Measurements from ENCODE around the gene ABTB2. TPM values are rescaled to one million over a fixed set of nuclear protein-coding genes. Genes with fewer than 3 reads are reported as not detected.

ABTB2 gene
- total and polyA plus RNA-seq, 2 experiments from 2014 or later: 2.6 to 12.1 TPM

GRCh38 chr11:34259087-34259486, 98.7 kb downstream of the ABTB2 start:
- no peak overlapping the region for H3K4me3 Mint-ChIP-seq
- H3K4me1 Mint-ChIP-seq: peaks cover 27% of the 10 kb centered on the region
- no peak for TF ChIP-seq REST (IDR thresholded peaks at IDR 0.05; ENCODE audit: unreplicated experiment)
- no peak for TF ChIP-seq ETS1 (IDR thresholded peaks at IDR 0.05)
- TF ChIP-seq JUNB (IDR thresholded peaks at IDR 0.05; ENCODE audit: unreplicated experiment): no peak
- no peak for TF ChIP-seq CREB1 (CRISPR knock-in tag; IDR thresholded peaks at IDR 0.05; ENCODE audit: low read depth)
- no peak for TF ChIP-seq ZNF114 (CRISPR knock-in tag; IDR thresholded peaks at IDR 0.05)
- no peak for TF ChIP-seq NANOG (IDR thresholded peaks at IDR 0.05; ENCODE audit: borderline replicate concordance)
- no peak for TF ChIP-seq CTCF (conservative IDR thresholded peaks at IDR 0.05; ENCODE audit: low read depth in 2 of 2)
- TF ChIP-seq POLR2AphosphoS5 (IDR thresholded peaks at IDR 0.05; ENCODE audit: low read depth): no peak
- no peak for TF ChIP-seq EZH2phosphoT487 (IDR thresholded peaks at IDR 0.05; ENCODE audit: unreplicated experiment)
- no peak for TF ChIP-seq STAT1 (IDR thresholded peaks at IDR 0.05; ENCODE audit: unreplicated experiment)
- TF ChIP-seq EZH2 (IDR thresholded peaks at IDR 0.05; ENCODE audit: low read depth, unreplicated experiment): no peak
- no peak for TF ChIP-seq ZNF331 (CRISPR knock-in tag; IDR thresholded peaks at IDR 0.05; ENCODE audit: low read depth)
- TF ChIP-seq ZNF462 (CRISPR knock-in tag; IDR thresholded peaks at IDR 0.05): no peak
- Histone ChIP-seq H3K79me2 (replicated peaks; ENCODE audit: insufficient read depth) (peaks cover 6% of the 10 kb centered on the region; the same call in 1 of the 2 replicates), H3K4me1 (ENCODE audit: insufficient read depth) (no peaks in the 10 kb centered on the region), H3K27me3 (ENCODE audit: insufficient read depth) (no peaks in the 10 kb centered on the region), H3K4me3 (no peak overlapping the region), H2AFZ (no peak overlapping the region), H3K27ac (ENCODE audit: low read depth) (no peak overlapping the region), H3F3A (replicated peaks; ENCODE audit: low read depth) (no peaks in the 10 kb centered on the region), H3K4me2 (no peak overlapping the region), H4K20me1 (replicated peaks; ENCODE audit: insufficient read depth) (no peaks in the 10 kb centered on the region; the same call in 1 of the 2 replicates), H3K36me3 (ENCODE audit: insufficient read depth) (no peaks in the 10 kb centered on the region), H3K9me2 (ENCODE audit: insufficient read depth) (no peaks in the 10 kb centered on the region; the same call in 1 of the 2 replicates)
- DNase-seq (ENCODE audit: low spot score) (no peak), ATAC-seq (no peak)
- H3K27ac Mint-ChIP-seq: no peak overlapping the region
- no peaks in the 10 kb centered on the region for H3K9me3 Mint-ChIP-seq
- H3K27me3 Mint-ChIP-seq (ENCODE audit: insufficient read depth, low read depth, poor library complexity): peaks cover 2% of the 10 kb centered on the region
- H3K36me3 Mint-ChIP-seq (ENCODE audit: low read depth): no peaks in the 10 kb centered on the region

All from GM23338 (cell line).